KG1 (cell line): ENCODE measurements around the gene SYT3.

ENCODE experiments used
- DNase-seq: peaks from one replicate; lab custom pipeline; 2025; lab: John Stamatoyannopoulos, UW

SYT3 gene

DNA sequence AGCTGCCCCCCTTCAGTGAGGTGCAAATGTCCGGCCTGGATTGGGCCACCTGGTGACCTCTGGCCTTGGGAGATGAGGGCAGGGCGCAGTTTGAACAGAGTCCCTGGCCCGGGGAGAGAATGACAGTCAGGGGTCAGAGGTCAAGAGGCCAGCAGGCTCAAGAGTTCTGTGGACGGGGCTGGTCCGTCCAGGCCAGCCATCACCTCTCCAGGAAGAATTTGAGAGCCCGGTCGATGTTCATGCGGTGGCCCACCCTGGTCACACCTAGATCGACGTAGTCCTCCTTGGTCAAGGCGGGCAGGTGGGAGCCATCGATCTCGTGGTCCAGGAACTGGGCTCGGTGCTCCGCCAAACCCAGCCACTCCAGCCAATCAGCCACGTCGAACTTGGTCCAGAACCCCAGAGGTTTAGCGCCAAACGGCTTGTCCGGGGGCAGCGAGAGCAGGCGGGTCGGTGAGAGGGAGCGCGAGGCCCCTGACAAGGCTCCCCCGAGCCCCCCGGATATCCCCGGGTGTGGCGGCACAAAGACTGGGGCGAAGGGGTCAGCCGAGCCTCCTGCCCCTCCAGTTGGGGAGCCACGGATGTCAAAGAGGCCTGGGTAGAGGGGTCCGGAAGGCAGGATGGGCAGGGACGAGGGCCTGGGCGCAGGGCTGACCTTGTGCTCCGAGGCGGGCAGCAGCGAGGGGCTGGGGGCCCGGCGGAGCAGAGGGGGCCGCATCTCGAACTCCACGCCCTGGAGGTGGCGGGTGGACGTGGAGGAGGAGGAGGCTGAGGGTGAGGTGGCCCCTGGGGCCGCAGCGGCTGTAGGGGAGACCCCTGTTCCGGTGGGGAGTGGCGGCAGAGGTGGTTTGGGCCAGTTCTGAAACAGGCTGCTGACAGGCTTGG lies 22.3 kb upstream of the SYT3 start:
- no peak for DNase-seq

DNA sequence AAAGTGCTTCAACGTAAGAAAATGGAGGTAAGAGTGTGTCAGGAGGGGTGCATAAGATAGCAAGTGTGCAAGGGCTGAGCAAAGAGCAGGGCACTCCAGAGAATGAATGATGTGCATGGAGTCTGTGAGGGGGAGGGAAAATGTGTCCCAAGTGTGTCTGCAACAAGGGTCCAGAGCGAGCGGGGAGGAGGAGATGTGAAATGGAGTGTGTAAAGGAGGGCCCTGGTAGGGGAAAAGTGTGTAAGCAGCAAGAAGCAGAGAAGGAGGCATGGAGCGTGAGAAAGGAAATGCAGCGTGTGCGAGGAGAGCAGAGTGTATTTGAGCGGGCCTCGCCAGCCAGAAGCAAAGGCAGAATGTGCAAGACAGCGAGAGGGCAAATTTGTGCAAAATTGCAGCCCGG lies 21.3 kb upstream of the SYT3 start:
- DNase-seq = no peak

DNA sequence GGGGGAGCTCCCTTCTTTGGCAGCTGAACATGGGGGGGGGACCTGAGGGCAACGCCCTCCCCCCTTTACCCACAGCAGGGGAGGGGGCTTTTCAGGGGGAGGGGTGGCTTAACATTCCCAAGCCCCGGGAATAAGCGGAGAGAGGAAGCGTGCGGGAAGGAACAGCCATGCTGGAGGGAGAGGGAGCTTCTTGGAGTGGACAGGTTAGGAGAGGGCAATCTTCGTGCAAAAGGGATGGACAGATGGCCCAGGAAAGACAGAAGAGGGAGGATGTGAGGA lies 20.3 kb upstream of the SYT3 start:
- DNase-seq = no peak

DNA sequence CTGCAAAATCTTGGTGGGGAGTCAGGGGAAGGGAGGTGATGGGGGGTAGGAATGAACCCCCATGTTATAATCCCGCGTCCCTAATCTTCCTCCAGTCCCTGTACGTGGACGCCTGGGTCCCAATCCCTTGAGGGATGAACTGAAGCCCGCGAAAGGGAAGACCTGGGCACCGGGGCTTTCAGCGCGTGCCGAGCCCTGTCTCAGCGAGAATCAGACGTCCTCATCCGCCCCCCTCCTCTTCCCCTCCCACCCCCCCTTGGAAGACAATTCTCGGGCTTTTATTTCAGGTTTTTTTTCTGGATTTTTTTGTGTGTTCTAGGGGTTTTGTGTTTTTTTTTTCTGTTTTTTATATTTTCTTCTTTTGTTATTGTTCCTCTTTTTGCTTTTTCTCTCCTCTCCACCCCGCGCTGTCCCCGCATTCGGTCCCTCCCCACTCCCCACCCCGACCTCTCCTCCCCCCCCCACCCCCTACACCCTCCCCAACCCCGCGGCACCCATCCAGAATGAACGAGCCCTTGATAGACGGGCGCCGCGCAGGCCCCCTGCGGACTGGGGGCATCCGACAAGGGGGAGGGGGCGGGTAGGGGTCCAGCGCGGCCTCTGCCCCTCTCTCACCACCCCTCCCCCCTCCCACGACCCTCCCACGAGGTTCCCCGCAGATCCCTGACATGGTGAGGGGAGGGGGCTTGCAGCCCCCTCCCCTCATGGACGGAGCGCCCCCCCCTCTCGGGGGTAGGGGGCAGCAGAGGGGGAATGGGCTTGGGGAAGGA lies 19.8 kb upstream of the SYT3 start:
- DNase-seq = no peak

DNA sequence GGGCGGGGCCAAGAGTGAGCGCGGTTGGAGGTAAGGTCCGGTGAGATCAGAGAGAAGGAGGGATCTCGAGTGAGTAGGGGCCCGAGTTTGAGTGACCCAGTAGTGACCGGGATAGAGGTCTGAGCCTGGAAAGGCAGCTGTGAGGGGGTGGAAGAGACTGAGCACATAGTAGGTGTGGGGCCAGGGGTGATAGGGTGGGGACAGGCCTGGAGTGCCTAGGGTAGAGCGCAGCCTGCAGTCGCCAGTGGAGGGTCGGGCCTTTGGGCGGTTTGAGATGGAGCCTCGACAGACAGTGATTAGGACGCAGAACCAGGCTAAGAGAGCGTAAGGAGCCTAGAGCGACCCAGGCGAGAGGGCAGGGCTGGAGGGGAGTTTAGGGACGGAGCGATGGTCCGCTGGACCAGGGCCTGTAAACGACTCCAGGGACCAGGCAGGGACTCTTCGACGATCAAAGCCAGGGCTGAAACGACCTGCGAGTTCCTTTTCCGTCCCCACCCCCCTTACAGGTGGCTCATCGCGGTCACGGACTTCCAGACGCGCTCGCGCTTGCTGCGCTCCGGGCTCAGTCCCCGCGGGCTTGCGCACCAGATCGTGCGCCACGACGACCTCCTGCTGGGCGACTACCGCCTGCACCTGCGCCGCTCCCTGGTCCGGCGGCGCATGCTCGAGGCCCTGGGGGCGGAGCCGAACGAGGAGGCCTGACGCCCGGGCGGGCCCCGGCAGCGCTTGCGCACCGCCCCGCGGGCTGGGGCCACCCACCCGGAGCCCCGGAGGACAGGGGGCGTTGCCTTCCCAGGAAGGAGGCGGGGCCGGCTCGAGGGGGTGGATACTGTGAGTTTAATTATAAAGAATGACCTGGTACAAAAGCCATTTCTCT lies 19.0 kb upstream of the SYT3 start:
- peak; percentile 36 for DNase-seq

DNA sequence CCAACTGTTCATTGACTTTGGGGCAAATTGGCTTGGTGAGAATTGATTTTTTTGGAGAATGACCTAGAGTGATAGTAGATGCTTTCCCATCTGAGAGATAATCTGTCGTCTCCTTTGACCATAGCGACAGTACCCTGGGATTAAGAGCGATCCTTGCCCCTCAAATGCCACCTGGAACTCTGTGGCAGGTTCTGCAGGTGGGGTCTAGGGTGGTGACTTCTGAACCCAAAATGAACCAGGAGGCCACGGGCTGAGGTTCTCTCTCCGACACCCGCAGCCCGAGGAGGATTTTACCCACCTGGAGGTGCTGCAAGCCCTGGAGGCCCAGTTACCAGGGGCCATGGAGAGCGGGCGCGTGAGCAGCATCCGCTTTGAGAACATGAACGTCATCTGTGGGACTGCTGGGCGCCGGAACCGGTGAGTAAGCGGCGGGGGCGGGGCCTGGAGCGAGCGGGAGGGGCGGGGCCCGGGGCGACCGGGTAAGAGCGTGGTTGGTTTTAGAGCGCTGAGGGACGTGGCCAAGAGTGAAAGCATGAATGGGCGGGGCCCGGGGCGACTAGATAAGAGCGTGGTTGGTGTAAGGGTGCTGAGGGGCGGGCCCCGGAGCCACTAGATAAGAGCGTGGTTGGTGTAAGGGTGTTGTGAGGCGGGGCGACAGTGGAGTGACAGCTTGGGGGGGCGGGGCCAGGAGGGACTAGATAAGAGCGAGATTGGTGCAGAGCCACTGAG lies 18.2 kb upstream of the SYT3 start:
- peak; percentile 76 for DNase-seq

DNA sequence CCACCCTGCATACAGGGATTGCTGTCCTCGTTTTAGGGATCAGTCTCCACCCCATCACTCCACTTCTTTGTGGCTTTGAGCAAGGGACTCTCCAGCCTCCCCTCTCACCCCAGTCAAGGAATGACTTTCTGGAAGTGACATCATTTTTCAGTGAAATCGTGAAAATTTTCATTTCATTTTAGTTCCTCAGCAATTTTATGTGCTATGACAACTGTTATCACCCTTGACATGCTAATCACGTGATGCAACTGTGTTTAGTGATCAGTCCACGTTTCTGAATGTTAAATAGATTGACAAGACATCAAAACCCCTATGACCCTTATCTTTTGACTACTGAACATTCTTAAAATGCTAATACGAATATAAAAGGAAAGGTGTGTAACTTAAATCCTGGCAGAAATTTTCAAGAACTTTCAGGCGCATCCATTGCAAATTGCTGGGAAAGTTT lies 17.6 kb upstream of the SYT3 start:
- DNase-seq = no peak

DNA sequence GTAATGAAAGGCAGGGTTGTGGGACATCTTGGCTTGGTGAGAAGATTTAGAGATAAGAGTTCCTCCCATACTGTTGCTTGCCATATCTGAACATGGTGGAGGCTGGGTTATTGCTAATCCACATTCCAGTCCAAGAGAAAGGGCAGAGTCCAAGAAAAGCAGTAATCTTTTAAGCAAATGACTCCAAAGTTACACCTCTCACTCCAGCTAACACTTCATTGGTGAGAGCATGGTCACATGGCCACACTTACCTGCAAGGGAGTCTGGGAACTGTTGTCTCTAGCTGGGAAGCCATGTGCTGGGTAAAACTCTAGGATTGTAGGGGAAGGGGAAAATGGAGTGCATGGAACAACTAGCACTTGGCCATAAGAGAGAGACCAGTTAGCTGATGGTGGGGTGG lies 15.2 kb upstream of the SYT3 start:
- no peak for DNase-seq

DNA sequence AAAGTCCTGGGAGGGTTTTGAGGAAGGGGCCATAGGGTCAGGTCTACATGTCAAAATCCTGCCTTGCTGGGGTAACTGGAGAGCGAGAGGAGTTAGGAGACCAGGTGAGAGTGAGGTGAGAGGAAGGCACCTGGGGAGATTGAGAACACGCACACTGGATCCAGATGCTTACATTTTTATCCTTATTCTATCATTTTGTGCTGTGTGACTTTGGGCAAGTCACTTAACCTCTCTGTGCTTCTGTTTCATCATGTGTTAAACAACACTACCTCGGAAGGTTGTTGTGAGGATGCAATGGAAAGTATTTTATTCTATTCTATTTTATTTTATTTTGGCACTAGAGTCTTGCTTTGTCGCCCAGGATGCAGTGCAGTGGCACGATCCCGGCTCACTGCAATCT lies 13.0 kb upstream of the SYT3 start:
- DNase-seq = no peak

DNA sequence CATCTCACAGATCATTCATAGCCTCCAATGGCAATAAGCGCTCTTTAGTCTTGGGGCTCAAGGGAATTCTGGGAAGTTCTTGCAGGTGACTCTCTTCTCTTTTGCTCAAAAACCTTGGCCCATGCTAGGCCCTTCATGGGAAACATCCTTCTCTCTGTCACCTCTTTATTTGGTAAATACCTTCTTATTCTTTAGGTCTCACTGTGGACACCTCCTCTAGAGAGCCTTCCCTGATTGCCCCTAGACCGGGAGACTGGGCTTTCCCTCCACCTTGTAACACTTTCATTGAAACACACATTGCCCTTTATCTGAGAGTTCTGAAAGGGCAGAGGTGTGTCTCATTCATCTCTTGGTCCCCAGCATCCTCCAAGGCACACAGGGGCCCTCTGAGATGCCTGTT lies 11.5 kb upstream of the SYT3 start:
- no peak for DNase-seq

DNA sequence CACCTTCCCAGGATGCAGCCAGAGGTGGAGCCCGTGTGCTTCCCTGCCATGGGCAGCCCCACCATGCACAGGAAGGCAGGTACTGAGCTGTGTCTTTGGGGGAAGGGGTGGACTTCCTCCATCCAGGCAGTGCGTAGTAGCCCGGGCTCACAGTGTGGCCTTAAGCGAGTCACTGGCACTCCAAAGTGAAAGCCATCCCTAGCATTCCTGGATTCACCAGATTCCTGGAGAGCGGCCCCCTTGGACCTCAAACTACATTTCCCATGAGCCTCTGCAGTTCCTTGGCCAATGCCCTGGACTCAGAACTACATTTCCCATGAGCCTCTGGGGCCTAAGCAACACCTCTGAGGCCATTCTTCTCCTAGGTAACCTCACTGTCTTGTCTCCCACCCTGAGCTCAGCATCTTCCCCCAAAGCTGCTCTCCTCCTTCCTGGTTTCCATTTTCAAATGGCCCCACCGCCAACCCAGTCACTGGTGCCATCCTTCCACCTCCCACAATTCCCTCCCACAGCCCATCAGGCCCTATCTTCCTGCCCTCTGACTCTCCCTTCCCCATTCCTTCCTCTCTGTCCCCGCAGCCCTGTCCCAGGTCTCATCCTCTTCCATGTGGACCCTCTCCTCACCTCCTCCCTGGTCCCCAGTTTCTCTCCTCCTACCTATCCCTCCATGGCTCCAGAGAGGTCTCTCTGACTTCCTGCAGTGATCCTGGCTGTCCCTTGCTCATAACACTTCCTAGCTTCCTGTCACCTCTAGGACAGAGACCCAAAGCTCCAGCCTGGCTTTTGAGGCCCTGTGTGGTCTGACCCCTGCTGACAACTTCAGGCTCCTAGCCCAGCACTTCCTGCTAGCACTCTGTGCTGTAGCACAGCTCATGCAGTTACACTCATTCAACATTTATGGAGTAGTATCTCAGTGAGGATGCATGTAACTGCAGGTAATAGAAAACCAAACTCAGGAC lies 10.0 kb upstream of the SYT3 start, which contains the start of gene C19orf81:
TSS of gene C19orf81 (plus strand) at position 13 of the 959 bp plus-strand sequence. CDS start at position 13, 0 bp downstream.
- DNase-seq = no peak

DNA sequence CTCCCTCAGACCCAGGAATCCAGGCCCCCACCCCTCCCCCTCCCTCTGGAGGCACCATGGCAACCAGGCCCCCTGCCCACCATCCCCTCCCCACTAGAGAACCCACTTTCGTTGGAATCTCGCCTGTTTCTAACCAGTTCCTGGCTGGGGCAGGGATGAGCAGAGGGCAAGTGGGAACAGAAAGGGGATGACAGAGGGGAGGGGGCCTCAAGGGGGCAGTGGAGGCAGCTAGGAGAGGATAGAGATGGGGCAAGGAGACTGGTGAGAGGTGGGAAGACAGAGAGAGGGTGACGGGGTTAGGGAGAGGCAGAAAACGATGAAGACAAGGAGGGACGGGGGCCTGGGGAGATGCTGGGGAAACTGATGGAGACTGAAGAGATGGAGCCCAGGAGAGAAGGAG lies 9.0 kb upstream of the SYT3 start:
- no peak for DNase-seq

DNA sequence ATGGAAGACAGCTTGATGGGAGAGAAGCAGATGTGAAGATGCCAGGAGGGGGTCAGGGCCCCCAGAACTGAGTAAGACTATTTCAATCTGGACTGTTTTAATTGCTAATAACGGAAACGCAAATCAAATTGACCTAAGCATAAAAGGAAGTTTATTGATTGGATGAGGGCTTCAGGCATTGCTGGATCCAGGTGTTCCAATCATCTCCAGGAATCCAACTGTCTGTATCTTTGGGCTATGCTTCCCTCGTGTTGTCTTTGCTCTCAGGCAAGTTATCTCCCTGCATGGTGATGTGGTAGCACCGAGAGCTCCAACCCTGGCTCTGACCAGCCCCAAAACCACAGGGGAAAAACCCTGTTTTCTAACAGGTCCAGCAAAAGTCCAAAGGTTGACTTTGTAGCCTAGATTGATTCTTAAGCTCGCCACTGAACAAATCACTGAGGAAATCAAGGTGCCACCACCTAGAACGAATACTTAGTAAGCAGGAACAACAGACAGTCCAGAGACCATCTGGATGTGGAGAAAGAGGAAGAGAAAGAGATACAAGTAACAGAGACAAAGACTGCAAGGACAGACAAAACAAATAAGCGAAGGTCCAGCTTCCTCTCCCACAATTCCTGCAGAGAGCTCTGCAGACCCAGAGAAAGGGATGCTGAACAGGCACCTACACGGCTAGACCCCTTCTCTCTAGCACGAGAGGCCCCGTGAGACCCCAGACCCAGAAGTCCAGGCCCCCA lies 8.4 kb upstream of the SYT3 start:
- no peak for DNase-seq

DNA sequence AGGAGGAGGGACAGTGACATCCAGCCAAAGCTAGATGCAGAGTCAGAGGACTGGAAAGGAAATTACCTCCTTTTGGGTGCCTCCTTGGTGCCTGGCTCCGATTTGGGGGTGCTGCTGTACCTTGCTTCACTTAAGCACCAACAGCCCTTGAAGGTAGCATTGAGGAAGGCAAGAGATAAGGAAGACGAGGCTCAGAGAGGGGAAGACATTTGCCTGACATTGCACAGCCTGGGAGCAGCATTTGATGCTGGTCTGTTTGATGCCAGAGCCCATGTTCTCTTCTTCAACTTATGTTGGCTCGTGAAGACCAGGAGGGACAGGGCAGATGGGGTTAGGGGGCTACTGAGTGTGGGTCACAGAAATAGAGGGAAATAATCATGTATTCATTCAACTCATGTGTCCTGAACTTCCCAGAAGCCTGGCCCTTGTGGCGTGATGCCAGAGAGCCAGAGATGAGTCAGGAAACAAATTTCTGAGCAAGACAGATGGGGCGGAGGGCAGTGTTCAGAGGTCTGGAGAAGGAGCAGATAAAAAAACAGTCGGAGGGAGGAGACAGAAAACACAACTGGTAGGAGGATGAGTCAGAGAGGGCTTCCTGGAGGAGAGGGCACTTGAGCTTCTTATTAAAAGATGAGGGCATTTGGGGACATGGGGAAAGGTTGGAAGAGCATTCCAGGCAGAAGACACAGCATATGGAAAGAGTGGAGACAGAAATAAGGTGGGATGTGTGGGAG lies 6.6 kb upstream of the SYT3 start:
- no peak for DNase-seq

DNA sequence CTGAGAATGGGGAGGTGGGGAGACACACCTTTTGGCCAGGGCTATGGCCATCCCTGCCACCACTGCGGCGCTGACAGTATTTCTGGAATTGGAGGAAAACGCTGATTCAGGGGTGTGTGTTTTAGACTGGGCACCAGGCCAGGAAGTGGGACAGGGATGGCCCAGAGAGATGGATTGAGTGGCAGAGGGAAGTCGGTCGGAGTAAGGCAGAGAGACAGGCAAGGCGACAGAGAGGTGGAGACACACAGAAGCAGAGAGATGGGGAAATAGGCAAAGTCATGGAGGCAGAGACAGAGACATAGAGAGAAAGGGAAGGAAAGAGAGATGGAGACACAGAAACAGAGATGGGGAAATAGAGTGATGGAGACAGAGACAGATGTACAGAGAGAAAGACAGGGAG lies 5.4 kb upstream of the SYT3 start:
- no peak for DNase-seq

DNA sequence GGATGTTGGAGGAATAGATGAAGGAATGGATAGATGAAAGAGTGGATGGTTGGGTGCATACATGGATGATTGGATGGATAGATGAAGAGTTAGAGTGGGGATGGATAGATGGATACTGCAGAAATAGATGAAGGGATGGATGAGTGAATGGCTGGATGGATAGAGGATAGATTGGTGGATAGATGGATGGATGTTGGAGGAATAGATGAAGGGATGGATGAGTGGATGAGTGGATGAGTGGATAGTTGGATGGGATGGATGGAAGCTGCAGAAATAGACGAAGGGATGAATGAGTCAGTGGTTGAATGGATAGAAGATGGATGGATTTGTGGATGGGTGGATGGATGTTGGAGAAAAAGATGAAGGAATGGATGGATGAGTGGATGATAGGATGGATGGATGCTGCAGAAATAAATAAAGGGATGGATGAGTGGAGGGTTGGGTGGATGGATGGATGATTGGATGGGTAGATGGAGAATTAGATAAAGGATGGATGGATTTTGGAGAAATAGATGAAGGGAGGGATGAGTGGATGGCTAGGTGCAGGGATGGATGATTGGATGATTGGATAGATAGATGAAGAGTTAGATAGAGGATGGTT lies 4.7 kb upstream of the SYT3 start:
- no peak for DNase-seq

DNA sequence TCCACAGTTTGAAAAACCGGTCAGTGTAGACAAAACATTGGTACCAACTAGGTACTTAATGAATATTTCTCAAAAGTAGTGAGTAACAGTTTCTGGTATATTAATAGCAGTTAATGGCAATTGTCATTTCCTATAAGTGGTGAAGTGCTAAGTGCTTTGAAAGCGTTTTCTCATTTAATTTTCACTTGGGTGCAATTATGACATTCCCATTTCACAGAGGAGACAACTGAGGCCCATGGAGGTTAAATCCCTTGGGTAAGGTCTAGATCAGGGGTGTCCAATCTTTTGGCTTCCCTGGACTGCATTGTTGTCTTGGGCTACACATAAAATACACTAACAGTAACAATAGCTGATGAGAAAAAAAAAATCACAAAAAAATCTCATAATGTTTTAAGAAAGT lies 687 bp upstream of the SYT3 start:
- no peak for DNase-seq

DNA sequence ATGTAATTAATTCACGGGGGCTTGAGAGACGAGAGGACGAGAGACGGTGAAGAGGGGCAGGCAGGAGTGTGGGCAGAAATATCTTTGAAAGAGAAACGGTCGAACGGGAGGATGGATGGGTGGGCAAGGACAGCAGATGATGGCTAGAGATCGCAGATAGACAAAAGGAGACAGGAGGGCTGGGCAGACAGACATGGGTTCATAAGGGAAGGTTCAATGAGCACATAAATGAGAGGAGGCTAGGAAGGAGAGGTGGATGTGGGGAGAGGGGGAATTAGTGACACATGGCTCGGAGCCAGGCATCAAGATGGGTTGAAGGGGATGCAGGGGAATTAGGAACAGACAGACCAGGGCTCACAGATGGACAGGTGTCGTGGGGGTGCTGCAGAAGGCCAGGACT lies 1.1 kb downstream of the SYT3 start:
- no peak for DNase-seq
